Right lobe of liver (tissue), 6 donors: ENCODE data around the gene ANXA2R. TPM values are rescaled to one million over a fixed set of nuclear protein-coding genes. Genes with fewer than 3 reads are reported as not detected.

Experiments
- ATAC-seq, 4 donors: fragments of 200-7000 bp; cut with Tn5 transposase; one replicate each; pipeline ENCODE4 v1.9.1; 2020; ENCODE audit warnings: mild to moderate bottlenecking in 4 of 4, moderate library complexity in 4 of 4
- DNase-seq, 3 donors: peaks; one replicate each; pipeline ENCODE4 v3.0.0-alpha.2; 2020
- H3K27ac ChIP-seq, 3 donors: fragments of 200-600 bp; one replicate each; pipeline ENCODE4 v1.8.0; 2022
- H3K27me3 ChIP-seq, 2 donors: fragments of 200-600 bp; one replicate each; pipeline ENCODE4 v1.8.0; 2022
- H3K36me3 ChIP-seq, 4 donors: fragments of 200-600 bp; sonication (generic) in 1 of 4; one replicate each; pipeline versions ENCODE4 v1.5.1 to v1.8.0; 2017 to 2022; ENCODE audit warnings: control low read depth in 1 of 4
- H3K4me1 ChIP-seq, 4 donors: fragments of 200-600 bp; sonication (generic) in 1 of 4; one replicate each; pipeline versions ENCODE4 v1.5.1 to v1.8.0; 2017 to 2022; ENCODE audit warnings: control low read depth in 1 of 4
- H3K4me3 ChIP-seq, 3 donors: fragments of 200-600 bp; one replicate each; pipeline ENCODE4 v1.8.0; 2022
- H3K9me3 ChIP-seq, 4 donors: fragments of 200-600 bp; sonication (generic) in 1 of 4; one replicate each; pipeline versions ENCODE4 v1.5.1 to v1.8.0; 2017 to 2022; ENCODE audit warnings: control low read depth in 1 of 4
- CTCF ChIP-seq, 4 donors: fragments of 200-600 bp in 3 of 4; fragments of 450-650 bp in 1 of 4; IDR thresholded peaks; one replicate each; pipeline versions ENCODE4 v1.5.1 to v1.8.0; 2016 to 2022; ENCODE audit warnings: antibody characterized with exemption in 4 of 4, mild to moderate bottlenecking in 2 of 4
- POLR2A ChIP-seq: fragments of 450-650 bp; IDR thresholded peaks from one replicate; pipeline ENCODE4 v1.6.1; 2017; ENCODE audit warnings: antibody characterized with exemption, mild to moderate bottlenecking
- WGBS: methylation state at CpG from one replicate; pipeline ENCODE4 v1.1.6; 2018; ENCODE audit warnings: low coverage, low lambda C conversion rate; ENCODE audit not compliant: insufficient coverage; ENCODE audit errors: missing lambda C conversion rate; 5-methylcytosine and 5-hydroxymethylcytosine counted together
- intact Hi-C, 2 donors: fragments of 100-400 bp; cut with DNase I; formaldehyde crosslinking; loops; one replicate each; pipeline versions ENCODE4 v1.11.2 to v1.14.1; 2022
- total RNA-seq, 6 experiments: library from RNA; depleted of rRNA in 2 of 6; stranded (reverse); fragments of >200 nt in 2 of 6; fragmentation: NEBNext Ultra II Directional in 3 of 6; extraction: Animal tissue kit (Norgen Biotek cat#: 25700) in 3 of 6; gene quantifications; one replicate each; pipeline versions ENCODE4 v1.1.0 to v1.2.4, GENCODE V29; 2016 to 2023
- donor health status: DM: no; HTN: yes; CAD: no.
- donor health status: DM: no; HTN: no; CAD: no.
- donor health status: DM: no; HTN: no; CAD: no.
- donor health status: DM: no; HTN: yes; CAD: no.
- donor health status: DM: no; HTN: yes; CAD: no.

Gene ANXA2R
- total RNA-seq, 6 experiments from 2014 or later = 0.21 to 1.1 (median 0.41) TPM

GRCh38 chr5:43019291-43019613, 20.9 kb downstream of the ANXA2R start:
- H3K4me3 ChIP-seq = peak overlapping the region; percentile 21 to 41 (median 32)
- intact Hi-C loops = loop anchor here in 1 of 2 donors (5.0 kb wide), 1 partner anchor 67 kb away; no protein-coding TSS in a partner anchor
- DNase-seq = no peak
- no peaks in the 10 kb centered on the region for H3K36me3 ChIP-seq
- under 1% methylated on average over 6 of the region's 6 CpGs for WGBS
- no peaks in the 10 kb centered on the region for H3K9me3 ChIP-seq
- peaks cover 7 to 37% of the 10 kb centered on the region in 2 donors for H3K27me3 ChIP-seq
- H3K27ac ChIP-seq = peak overlapping the region; percentile 41 to 93 (median 78)
- H3K4me1 ChIP-seq = no peaks in the 10 kb centered on the region
- ATAC-seq = no peak
- TF ChIP-seq POLR2A (no peak), CTCF (IDR thresholded peaks at IDR 0.05) (no peak)

- H3K4me3 ChIP-seq = peak overlapping the region; percentile 21 to 35 (median 32)
- peak; percentile 39 to 66 (median 48) for ATAC-seq
- DNase-seq = peak in 2 of 3 donors; percentile 31 to 49
- peak overlapping the region; percentile 78 to 93 (median 78) for H3K27ac ChIP-seq
- H3K27me3 ChIP-seq = peaks cover 4 to 36% of the 10 kb centered on the region in 2 donors
- H3K36me3 ChIP-seq = no peaks in the 10 kb centered on the region
- TF ChIP-seq POLR2A (no peak), CTCF (IDR thresholded peaks at IDR 0.05) (no peak)
- no peaks in the 10 kb centered on the region for H3K9me3 ChIP-seq
- no peaks in the 10 kb centered on the region for H3K4me1 ChIP-seq
- intact Hi-C loops = loop anchor here in 1 of 2 donors (5.0 kb wide), 1 partner anchor 65 kb away; no protein-coding TSS in a partner anchor
- 3% methylated on average over 13 of the region's 13 CpGs for WGBS
These were observed 22.7 kb downstream of the ANXA2R start for GRCh38 chr5:43017428-43017815.

GRCh38 chr5:43016217-43016779, 23.8 kb downstream of the ANXA2R start:
- no peak for ATAC-seq
- Histone ChIP-seq H3K36me3 (no peaks in the 10 kb centered on the region), H3K27me3 (peaks cover 4 to 41% of the 10 kb centered on the region in 2 donors), H3K4me1 (no peaks in the 10 kb centered on the region), H3K27ac (no peak overlapping the region), H3K9me3 (no peaks in the 10 kb centered on the region), H3K4me3 (no peak overlapping the region)
- TF ChIP-seq CTCF (IDR thresholded peaks at IDR 0.05) (no peak), POLR2A (no peak)
- intact Hi-C loops = loop anchor here in 1 of 2 donors (5.0 kb wide), 1 partner anchor 64 kb away; no protein-coding TSS in a partner anchor
- DNase-seq = no peak
- WGBS = 40% methylated on average over 5 of the region's 5 CpGs

- DNase-seq (no peak), ATAC-seq (no peak)
- Histone ChIP-seq H3K4me3 (no peak overlapping the region), H3K27ac (no peak overlapping the region), H3K27me3 (peaks cover 3 to 32% of the 10 kb centered on the region in 2 donors), H3K4me1 (no peaks in the 10 kb centered on the region), H3K9me3 (no peaks in the 10 kb centered on the region), H3K36me3 (no peaks in the 10 kb centered on the region)
- TF ChIP-seq POLR2A (no peak), CTCF (IDR thresholded peaks at IDR 0.05) (no peak)
- intact Hi-C loops = no loop called here
These were observed 25.6 kb downstream of the ANXA2R start for GRCh38 chr5:43014522-43014921.
